ENCODE measurements around the gene VWA3A. TPM values are rescaled to one million over a fixed set of nuclear protein-coding genes. Genes with fewer than 3 reads are reported as not detected.

VWA3A gene
- total RNA-seq, 1 donor, result under 0.01 TPM

- DNase-seq (ENCODE audit: low read depth), result no peak
- no peak overlapping the region for H3K4me3 ChIP-seq (ENCODE audit: low read depth, low read length)
- no peak for TF ChIP-seq CTCF (IDR thresholded peaks at IDR 0.05; ENCODE audit: insufficient read depth, low read depth, low read length)
Measured at GRCh38 chr16:22181843-22182242, 89.5 kb downstream of the VWA3A start.

- TF ChIP-seq CTCF (IDR thresholded peaks at IDR 0.05; ENCODE audit: insufficient read depth, low read depth, low read length), result no peak
- no peak overlapping the region for H3K4me3 ChIP-seq (ENCODE audit: low read depth, low read length)
- DNase-seq (ENCODE audit: low read depth), result no peak
Measured at GRCh38 chr16:22183335-22183734, 91.0 kb downstream of the VWA3A start.

- no peak for DNase-seq (ENCODE audit: low read depth)
- no peak overlapping the region for H3K4me3 ChIP-seq (ENCODE audit: low read depth, low read length)
- TF ChIP-seq CTCF (IDR thresholded peaks at IDR 0.05; ENCODE audit: insufficient read depth, low read depth, low read length), result peak; percentile 28
Measured at GRCh38 chr16:22183901-22184614, 91.7 kb downstream of the VWA3A start.

GRCh38 chr16:22184615-22184968, 92.3 kb downstream of the VWA3A start:
- no peak for DNase-seq (ENCODE audit: low read depth)
- H3K4me3 ChIP-seq (ENCODE audit: low read depth, low read length), result no peak overlapping the region
- no peak for TF ChIP-seq CTCF (IDR thresholded peaks at IDR 0.05; ENCODE audit: insufficient read depth, low read depth, low read length)

- no peak overlapping the region for H3K4me3 ChIP-seq (ENCODE audit: low read depth, low read length)
- peak; percentile 20 for TF ChIP-seq CTCF (IDR thresholded peaks at IDR 0.05; ENCODE audit: insufficient read depth, low read depth, low read length)
- DNase-seq (ENCODE audit: low read depth), result no peak
Measured at GRCh38 chr16:22186517-22186916, 94.2 kb downstream of the VWA3A start.

- no peak for DNase-seq (ENCODE audit: low read depth)
- no peak overlapping the region for H3K4me3 ChIP-seq (ENCODE audit: low read depth, low read length)
- no peak for TF ChIP-seq CTCF (IDR thresholded peaks at IDR 0.05; ENCODE audit: insufficient read depth, low read depth, low read length)
Measured at GRCh38 chr16:22188267-22188594, 95.9 kb downstream of the VWA3A start.

Data from fibroblast of villous mesenchyme (primary cell).